T-helper 1 cell treated with Interleukin-12 subunit alpha and Interleukin-12 subunit beta and Interleukin-4 antibody, amounts not matched to agents 30 μg/mL and 1 μg/mL, for 36 hours (primary cell): ENCODE data around the gene PLEKHD1.

Experiments
- H3K27ac Mint-ChIP-seq: one replicate; pipeline ENCODE4 v1.8.0; 2021; ENCODE audit warnings: mild to moderate bottlenecking, mixed read lengths
- H3K27me3 Mint-ChIP-seq: one replicate; pipeline ENCODE4 v1.8.0; 2021; ENCODE audit warnings: low read depth, mixed read lengths
- H3K36me3 Mint-ChIP-seq: one replicate; pipeline ENCODE4 v1.8.0; 2021; ENCODE audit warnings: low read depth, mixed read lengths
- H3K4me1 Mint-ChIP-seq: one replicate; pipeline ENCODE4 v1.8.0; 2021; ENCODE audit warnings: low read depth, mixed read lengths
- H3K4me3 Mint-ChIP-seq: one replicate; pipeline ENCODE4 v1.8.0; 2021; ENCODE audit warnings: mild to moderate bottlenecking, moderate library complexity, mixed read lengths
- H3K9me3 Mint-ChIP-seq: one replicate; pipeline ENCODE4 v1.8.0; 2021; ENCODE audit warnings: mixed read lengths

PLEKHD1 gene

DNA sequence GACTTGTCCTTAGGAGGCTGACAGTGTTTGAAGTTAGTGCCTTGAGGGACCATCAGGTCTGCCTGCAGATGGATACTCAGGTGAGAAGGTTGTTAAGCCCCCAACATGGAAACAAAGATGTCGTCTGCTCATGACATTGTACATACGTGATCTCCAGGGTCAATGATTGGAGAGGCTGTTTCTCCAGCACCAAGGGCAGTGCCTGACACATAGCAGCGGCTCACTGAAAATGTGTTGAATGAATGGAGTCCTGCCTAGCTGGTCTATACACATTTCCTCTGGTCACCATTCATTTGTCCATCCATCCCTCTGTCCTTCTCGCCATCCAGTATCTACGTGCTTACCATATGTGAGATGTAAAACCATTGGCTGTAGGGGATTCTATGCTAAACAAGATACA is 83.0 kb downstream of the PLEKHD1 start:
- Mint-ChIP-seq H3K4me1 (no peaks in the 10 kb centered on the region), H3K27me3 (peaks cover 72% of the 10 kb centered on the region), H3K9me3 (no peaks in the 10 kb centered on the region)

DNA sequence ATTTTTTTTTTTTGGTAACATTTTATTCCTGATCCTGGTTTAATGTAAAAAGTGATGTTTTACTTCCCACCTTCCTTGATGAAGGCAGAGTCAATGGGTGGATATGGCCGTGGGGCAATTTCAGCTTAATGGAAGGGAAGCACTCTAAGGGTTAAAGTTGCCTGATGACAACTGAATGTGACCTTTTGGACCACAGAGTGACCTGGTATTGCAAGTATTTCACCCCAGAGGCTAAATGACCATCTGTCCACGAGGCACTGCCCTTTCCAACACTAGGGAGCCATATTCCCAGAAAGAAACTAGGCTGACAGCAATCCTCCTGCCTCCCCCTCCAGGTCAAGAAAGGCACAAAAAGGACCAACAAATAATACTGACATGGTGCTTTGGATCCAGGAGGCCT is 85.3 kb downstream of the PLEKHD1 start:
- Mint-ChIP-seq H3K4me1 (peaks cover 9% of the 10 kb centered on the region), H3K36me3 (no peaks in the 10 kb centered on the region), H3K27me3 (peaks cover 78% of the 10 kb centered on the region), H3K9me3 (no peaks in the 10 kb centered on the region), H3K4me3 (no peak overlapping the region), H3K27ac (no peak overlapping the region)

More for the DNA sequence above, 83.0 kb downstream of the PLEKHD1 start:
- Mint-ChIP-seq H3K36me3 (no peaks in the 10 kb centered on the region), H3K4me3 (no peak overlapping the region), H3K27ac (no peak overlapping the region)

DNA sequence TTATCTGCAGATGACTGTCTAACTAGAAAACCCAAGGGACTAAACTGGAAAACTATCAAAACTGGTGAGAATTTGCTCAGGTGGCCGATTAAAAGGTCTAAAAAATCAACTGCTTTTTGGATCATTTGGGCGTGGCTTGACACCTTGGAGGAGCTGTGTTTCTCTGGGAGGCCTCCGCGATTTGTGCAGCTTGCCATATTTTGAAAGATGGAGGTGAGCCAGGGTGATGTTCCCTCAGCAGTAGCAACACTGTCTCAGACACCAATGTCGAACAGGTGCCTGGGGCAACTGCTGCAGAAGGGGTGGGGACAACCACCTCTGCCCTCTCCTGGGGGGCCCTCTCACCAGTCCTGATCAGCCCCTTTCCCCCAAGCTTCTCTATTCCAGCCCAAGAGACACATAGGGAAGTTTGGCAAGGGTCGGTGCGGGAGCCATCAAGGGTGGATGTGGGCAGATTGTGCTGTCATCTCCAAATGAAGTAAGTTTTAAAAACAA is 86.4 kb downstream of the PLEKHD1 start:
- H3K27me3 Mint-ChIP-seq: peaks cover 75% of the 10 kb centered on the region
- H3K27ac Mint-ChIP-seq: no peak overlapping the region
- H3K4me3 Mint-ChIP-seq: no peak overlapping the region
- peaks cover 9% of the 10 kb centered on the region for H3K4me1 Mint-ChIP-seq
- no peaks in the 10 kb centered on the region for H3K36me3 Mint-ChIP-seq
- H3K9me3 Mint-ChIP-seq: no peaks in the 10 kb centered on the region

DNA sequence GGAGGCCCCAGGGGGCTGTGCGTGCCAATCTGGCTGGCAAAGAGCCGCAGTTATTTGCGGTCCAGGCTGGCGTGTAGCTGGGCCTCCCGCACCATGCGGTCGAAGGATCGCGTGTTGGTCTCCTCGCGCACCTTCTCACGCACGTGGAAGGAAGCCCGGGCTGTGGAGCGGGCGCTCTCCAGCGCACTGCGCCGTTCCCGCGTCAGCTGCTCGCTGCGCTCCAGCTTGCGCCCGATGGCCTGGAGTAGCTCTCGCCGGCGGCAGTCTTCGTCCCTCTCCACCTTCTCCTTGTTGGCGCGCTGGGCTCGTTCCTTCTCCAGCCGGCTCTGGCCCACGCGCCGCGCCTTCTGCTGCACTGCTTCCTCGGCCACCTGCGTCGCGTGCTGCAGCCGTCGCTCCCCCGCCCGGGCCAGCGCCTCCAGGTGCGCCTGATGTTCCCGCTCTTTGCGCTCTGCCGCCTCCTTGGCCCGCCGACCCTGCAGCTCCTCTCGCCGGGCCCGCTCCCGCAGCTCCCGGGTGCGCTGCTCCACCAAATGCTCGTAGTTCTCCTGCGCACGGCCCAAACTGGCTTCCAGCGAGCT is 87.0 kb downstream of the PLEKHD1 start:
- Mint-ChIP-seq H3K27me3 (peaks cover 74% of the 10 kb centered on the region), H3K27ac (no peak overlapping the region), H3K4me3 (no peak overlapping the region), H3K9me3 (no peaks in the 10 kb centered on the region), H3K36me3 (no peaks in the 10 kb centered on the region), H3K4me1 (peaks cover 9% of the 10 kb centered on the region)

DNA sequence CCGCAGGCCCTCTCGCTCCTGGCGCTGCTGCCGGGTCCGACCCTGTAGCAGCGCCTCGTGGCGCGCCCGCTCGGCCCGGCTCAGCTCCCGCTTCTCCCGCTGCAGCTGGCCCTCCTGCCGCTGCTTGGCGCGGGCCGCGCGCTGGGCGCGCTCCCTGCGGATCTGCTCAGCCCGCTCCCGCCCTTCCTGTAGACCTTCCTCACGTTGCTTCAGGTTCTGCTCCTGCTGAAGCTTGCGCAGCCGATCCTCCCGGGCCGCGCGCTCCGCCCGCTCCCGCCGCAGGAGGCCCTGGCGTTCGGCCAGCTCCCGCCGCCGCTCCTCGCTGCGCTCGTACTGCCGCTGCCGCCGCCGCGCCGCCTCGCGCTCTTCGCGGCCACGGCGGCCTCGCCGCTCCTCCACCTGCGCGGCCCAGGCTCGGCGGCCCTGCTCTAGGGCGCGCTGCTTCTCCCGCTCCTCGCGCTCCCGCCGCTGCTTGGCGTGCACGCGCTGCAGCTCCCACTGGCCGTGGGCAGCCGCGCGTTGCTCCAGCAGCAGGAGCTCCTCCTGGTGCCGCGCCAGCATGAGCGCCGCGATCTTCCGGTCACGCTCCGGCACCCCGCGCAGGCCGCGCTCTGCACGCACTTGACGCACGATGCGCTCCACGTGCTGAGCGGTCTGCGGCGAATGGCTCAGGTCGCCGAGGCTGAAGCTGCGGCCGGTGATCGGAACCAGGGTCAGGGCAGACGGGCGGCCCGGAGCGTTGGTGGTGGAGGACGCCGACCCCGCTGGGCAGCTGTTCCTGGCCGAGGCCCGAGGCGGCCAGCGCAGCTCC is 87.7 kb downstream of the PLEKHD1 start:
- Mint-ChIP-seq H3K9me3 (no peaks in the 10 kb centered on the region), H3K27me3 (peaks cover 74% of the 10 kb centered on the region), H3K4me1 (peaks cover 9% of the 10 kb centered on the region), H3K27ac (no peak overlapping the region), H3K4me3 (no peak overlapping the region), H3K36me3 (no peaks in the 10 kb centered on the region)

DNA sequence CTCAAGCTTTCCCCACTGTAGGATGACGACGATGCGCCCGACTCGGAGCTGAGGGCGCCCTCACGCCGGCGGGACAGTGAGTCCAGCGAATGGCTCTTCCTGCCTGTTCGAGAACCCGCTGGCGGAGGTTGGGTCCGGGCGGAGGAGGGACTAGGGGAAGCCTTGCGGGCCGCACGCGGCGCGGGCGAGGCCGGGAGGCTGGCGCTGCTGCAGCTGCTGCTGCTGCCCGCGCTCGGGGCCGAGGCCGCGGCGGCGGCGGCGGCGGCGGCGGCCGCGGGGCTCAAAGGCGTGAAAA is 88.3 kb downstream of the PLEKHD1 start:
- H3K4me1 Mint-ChIP-seq: peaks cover 9% of the 10 kb centered on the region
- H3K9me3 Mint-ChIP-seq: no peaks in the 10 kb centered on the region
- H3K4me3 Mint-ChIP-seq: no peak overlapping the region
- H3K27ac Mint-ChIP-seq: no peak overlapping the region
- H3K36me3 Mint-ChIP-seq: no peaks in the 10 kb centered on the region
- peaks cover 72% of the 10 kb centered on the region for H3K27me3 Mint-ChIP-seq

DNA sequence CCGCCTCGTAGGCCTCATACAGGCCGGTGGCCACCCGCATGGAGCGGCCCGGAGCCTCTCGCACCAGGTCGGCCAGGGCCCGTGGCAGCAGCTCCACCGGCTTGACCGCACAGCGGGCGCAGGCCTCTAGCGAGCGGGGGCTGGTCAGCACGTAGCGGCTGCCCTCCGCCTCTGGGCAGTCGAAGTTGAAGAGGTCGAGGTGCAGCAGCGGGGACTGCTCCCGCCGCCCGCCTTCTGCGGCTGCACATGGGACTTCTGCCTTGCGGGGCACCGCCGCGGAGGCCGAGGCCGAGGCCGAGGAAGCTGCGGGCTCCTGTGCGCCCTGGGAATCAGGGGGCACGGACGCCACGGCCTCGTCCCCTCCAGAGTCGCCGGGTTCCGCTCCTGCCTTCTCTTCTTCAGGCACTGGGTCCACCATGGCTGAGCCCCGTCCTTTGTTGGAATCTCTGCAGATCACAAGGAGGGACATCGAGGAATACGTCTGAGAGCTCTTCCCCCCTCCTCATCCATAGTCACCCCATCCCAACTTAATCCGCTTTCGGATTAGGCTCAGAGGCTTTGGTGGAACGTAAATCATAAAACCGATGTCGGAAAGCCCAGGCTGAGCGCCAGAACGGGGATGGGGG is 88.8 kb downstream of the PLEKHD1 start:
- no peak overlapping the region for H3K27ac Mint-ChIP-seq
- H3K4me3 Mint-ChIP-seq: peak overlapping the region; percentile 37
- no peaks in the 10 kb centered on the region for H3K9me3 Mint-ChIP-seq
- peaks cover 66% of the 10 kb centered on the region for H3K27me3 Mint-ChIP-seq
- peaks cover 9% of the 10 kb centered on the region for H3K4me1 Mint-ChIP-seq
- H3K36me3 Mint-ChIP-seq: no peaks in the 10 kb centered on the region

DNA sequence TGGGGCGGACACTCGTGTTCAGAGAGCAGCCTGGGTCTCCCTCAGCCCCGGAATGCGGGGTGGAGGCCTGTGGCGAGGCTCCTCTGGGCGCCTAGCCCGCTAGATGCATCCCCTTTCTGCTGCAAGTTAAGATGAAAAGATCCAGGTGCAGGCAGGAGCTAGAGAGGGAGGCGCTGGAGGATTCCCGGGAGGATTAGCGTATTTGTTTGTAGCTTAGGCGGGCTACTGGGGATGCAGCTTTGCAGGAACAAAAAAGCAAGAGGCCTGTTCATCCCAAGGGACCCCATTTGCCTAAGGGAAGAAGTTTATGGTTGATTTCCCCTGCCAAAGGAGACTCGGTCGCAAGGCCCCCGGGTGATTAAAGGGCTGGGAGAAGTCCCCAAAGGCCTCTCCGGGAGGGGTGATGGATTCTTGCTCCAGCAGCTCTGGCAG is 89.3 kb downstream of the PLEKHD1 start:
- H3K4me1 Mint-ChIP-seq: peaks cover 9% of the 10 kb centered on the region
- peaks cover 68% of the 10 kb centered on the region for H3K27me3 Mint-ChIP-seq
- no peak overlapping the region for H3K27ac Mint-ChIP-seq
- no peaks in the 10 kb centered on the region for H3K9me3 Mint-ChIP-seq
- H3K36me3 Mint-ChIP-seq: no peaks in the 10 kb centered on the region
- peak overlapping the region; percentile 37 for H3K4me3 Mint-ChIP-seq

DNA sequence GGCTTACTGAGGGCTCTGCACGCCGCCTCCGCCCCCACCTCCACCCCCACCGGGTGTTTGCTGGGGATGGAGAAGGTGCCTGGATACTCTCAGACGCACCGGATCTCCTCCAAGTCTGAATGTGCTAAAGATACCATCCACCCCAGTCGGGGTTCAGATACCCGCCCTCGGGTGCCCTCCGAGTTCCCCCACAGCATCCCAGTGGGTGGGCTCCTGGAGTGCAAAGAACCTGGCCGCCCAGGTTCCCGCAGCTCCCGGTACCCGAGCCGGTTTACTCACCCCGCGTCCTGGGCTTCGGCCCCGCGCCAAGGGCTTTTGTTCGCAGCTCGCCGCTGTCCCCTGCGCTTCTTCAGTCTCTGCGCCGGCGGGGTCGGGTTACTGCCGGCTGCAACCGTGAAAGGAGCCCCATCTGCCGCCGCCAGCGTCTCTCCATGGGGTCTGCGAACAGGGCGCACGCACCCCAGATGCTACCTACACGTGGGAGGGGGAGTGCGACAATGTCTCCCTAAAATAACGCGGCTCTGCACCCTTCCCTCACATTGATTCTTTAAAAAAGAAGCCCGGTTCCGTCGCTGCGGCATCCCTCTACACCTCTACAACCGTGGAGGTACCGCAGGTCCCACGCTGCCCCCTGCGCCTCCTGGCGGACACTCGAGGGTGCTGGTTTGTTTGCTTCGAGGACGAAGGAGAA is 89.9 kb downstream of the PLEKHD1 start, which contains the start of gene CCDC177:
CCDC177 (minus strand) TSS at position 609 of the 691 bp plus-strand sequence. CDS start 1,249 bp downstream, outside the sequence.
- Mint-ChIP-seq H3K27me3 (peaks cover 67% of the 10 kb centered on the region), H3K27ac (peak within 1 kb of the TSS; percentile 38), H3K4me3 (peak within 1 kb of the TSS; percentile 77), H3K9me3 (no peaks in the 10 kb centered on the region), H3K36me3 (no peaks in the 10 kb centered on the region), H3K4me1 (peaks cover 9% of the 10 kb centered on the region)

DNA sequence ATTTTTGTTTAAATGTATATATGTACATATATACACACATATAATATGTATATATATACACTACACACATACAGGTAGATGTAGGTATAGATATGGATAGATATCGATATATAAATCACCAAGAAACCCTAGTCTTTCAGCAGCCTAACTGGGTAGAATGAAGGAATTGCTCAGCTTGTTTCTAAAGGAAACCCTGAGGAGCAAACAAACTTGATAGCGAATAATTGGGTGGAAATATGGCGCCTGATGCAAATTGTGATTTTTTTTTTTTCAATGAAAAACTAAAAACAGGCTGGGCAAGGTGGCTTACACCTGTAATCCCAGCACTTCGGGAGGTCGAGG is 90.4 kb downstream of the PLEKHD1 start:
- Mint-ChIP-seq H3K27me3 (peaks cover 66% of the 10 kb centered on the region), H3K36me3 (no peaks in the 10 kb centered on the region), H3K27ac (peak overlapping the region; percentile 38), H3K4me1 (peaks cover 9% of the 10 kb centered on the region), H3K4me3 (peak overlapping the region; percentile 77), H3K9me3 (no peaks in the 10 kb centered on the region)

DNA sequence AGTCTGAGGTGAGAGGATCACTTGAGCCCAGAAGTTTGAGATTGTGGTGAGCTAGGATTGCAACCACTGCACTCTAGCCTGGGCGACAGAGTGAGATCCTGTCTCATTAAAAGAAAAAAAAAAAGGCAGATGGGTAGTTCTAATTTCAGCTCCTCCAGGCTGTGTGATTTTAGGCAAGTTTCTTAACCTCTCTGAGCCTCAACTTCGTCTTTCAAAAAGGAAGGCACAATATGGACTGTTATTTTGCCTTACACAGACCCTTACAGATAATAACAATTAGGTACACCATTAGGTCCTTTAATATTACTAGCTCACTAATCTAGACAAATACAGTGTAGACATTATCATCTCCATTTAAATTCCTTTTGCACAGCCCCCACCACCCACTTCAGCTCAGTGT is 94.9 kb downstream of the PLEKHD1 start:
- Mint-ChIP-seq H3K4me3 (no peak overlapping the region), H3K9me3 (no peaks in the 10 kb centered on the region), H3K4me1 (peaks cover 3% of the 10 kb centered on the region), H3K27ac (no peak overlapping the region), H3K27me3 (peaks cover 50% of the 10 kb centered on the region), H3K36me3 (no peaks in the 10 kb centered on the region)

DNA sequence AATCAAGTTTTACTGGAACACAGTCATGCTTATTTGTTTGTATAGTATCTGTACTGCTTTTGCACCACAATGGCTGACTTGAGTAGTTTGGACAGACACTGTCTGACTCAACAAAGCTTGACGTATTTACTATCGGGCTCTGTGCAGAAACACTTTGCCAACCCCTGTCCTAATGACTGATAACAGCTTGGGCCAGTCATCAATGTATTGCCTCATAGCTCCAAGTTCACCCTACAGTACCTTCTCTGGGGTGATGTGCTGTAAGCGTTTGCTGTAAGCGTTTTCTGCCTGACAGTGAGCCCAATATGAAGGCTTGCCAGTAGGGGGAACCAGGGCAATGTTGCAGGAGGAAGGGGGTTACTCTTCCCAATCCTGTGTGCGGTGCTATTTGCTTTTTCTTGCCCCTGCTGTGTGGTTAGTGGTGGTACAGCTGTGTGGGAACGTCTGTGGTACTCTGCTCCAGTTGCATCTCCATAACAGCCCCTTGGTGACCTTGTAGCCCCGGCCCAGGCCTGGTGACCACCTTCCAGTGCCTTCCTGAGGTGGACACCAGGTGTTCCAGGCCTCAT is 95.6 kb downstream of the PLEKHD1 start:
- H3K4me1 Mint-ChIP-seq: no peaks in the 10 kb centered on the region
- H3K27me3 Mint-ChIP-seq: peaks cover 46% of the 10 kb centered on the region
- H3K4me3 Mint-ChIP-seq: no peak overlapping the region
- H3K36me3 Mint-ChIP-seq: no peaks in the 10 kb centered on the region
- H3K9me3 Mint-ChIP-seq: no peaks in the 10 kb centered on the region
- H3K27ac Mint-ChIP-seq: no peak overlapping the region
